H1 (cell line): Measurements from ENCODE around the gene GLMP. TPM values are rescaled to one million over a fixed set of nuclear protein-coding genes. Genes with fewer than 3 reads are reported as not detected.

Source experiments
- CTCF ChIA-PET: fragments of 300-600 bp; sonication (Branson Sonifier 250); formaldehyde crosslinking; loops from one replicate; lab custom pipeline; 2021; ENCODE audit not compliant: partially characterized antibody; lab: Charles Lee
- POLR2A ChIA-PET: fragments of 300-600 bp; sonication (Branson Sonifier 250); formaldehyde crosslinking; loops from one replicate; lab custom pipeline; 2021; ENCODE audit warnings: inconsistent platforms; ENCODE audit not compliant: partially characterized antibody; lab: Charles Lee
- DNase-seq, 2 experiments: peaks; one replicate each; pipeline versions ENCODE4 v3.0.0 to v3.0.0-alpha.2; 2010 to 2022; ENCODE audit warnings: low spot score in 2 of 2, low read depth in 1 of 2, mixed read lengths in 1 of 2
- FAIRE-seq: peaks from 2 replicates; lab custom pipeline; 2011; peaks lifted over from hg19 to GRCh38; lab: Jason Lieb, UNC
- H2AFZ ChIP-seq: 2 replicates; pipeline ENCODE4 v1.8.1; 2012; ENCODE audit warnings: low read length, inconsistent platforms
- H2AK5ac ChIP-seq: 2 replicates; pipeline ENCODE4 v1.6.1; 2013; ENCODE audit warnings: low read depth, low read length
- H2BK120ac ChIP-seq: replicated peaks from 2 replicates; pipeline ENCODE3; 2013; ENCODE audit warnings: low read depth, low read length, inconsistent platforms
- H2BK12ac ChIP-seq: 2 replicates; pipeline ENCODE4 v1.6.1; 2013; ENCODE audit warnings: low read depth, low read length
- H2BK15ac ChIP-seq: 2 replicates; pipeline ENCODE4 v1.6.1; 2013; ENCODE audit warnings: low read length
- H2BK20ac ChIP-seq: 2 replicates; pipeline ENCODE4 v1.6.1; 2013; ENCODE audit warnings: low read length
- H2BK5ac ChIP-seq: 2 replicates; pipeline ENCODE4 v1.6.1; 2013; ENCODE audit warnings: low read depth, low read length
- H3K14ac ChIP-seq: 2 replicates; pipeline ENCODE4 v1.6.1; 2013; ENCODE audit warnings: inconsistent platforms; ENCODE audit not compliant: insufficient read length
- H3K18ac ChIP-seq: 2 replicates; pipeline ENCODE4 v1.6.1; 2013; ENCODE audit warnings: low read length; ENCODE audit errors: extremely low read depth
- H3K23ac ChIP-seq: 2 replicates; pipeline ENCODE4 v1.6.1; 2013; ENCODE audit warnings: inconsistent platforms; ENCODE audit not compliant: insufficient read length
- H3K23me2 ChIP-seq: 2 replicates; pipeline ENCODE4 v1.6.1; 2013; ENCODE audit warnings: low read depth, low read length
- H3K27ac ChIP-seq: 2 replicates; pipeline ENCODE4 v1.6.1; 2011; ENCODE audit warnings: low read depth, low read length, inconsistent platforms
- H3K27me3 ChIP-seq, 4 experiments: replicated peaks in 1 of 4; 1 replicate in 1 of 4; 2 replicates in 3 of 4; pipeline versions ENCODE4 v1.6.1 to v1.8.1; 2011 to 2013; ENCODE audit warnings: low read length in 3 of 4, mild to moderate bottlenecking in 3 of 4, inconsistent platforms in 2 of 4, mixed read lengths in 2 of 4, moderate library complexity in 1 of 4; ENCODE audit not compliant: control insufficient read depth in 3 of 4, insufficient read depth in 3 of 4; ENCODE audit errors: extremely low read depth in 1 of 4
- H3K36me3 ChIP-seq, 4 experiments: 2 replicates each; pipeline versions ENCODE4 v1.6.1 to v1.8.1; 2011 to 2013; ENCODE audit warnings: mild to moderate bottlenecking in 4 of 4, low read length in 3 of 4, moderate library complexity in 2 of 4, control low read depth in 1 of 4, inconsistent platforms in 1 of 4; ENCODE audit not compliant: insufficient read depth in 4 of 4, control insufficient read depth in 2 of 4
- H3K4ac ChIP-seq: replicated peaks from 2 replicates; pipeline ENCODE3; 2013; ENCODE audit warnings: low read length, low read depth, mixed read lengths, inconsistent platforms; ENCODE audit not compliant: insufficient read length
- H3K4me1 ChIP-seq, 4 experiments: replicated peaks in 1 of 4; 1 replicate in 1 of 4; 2 replicates in 3 of 4; pipeline versions ENCODE4 v1.6.1 to v1.8.1; 2011 to 2013; ENCODE audit warnings: low read length in 3 of 4, inconsistent platforms in 2 of 4, mixed read lengths in 1 of 4; ENCODE audit not compliant: insufficient read depth in 4 of 4, control insufficient read depth in 3 of 4
- H3K4me2 ChIP-seq, 2 experiments: 2 replicates each; pipeline versions ENCODE4 v1.6.1 to v1.8.1; 2011 to 2013; ENCODE audit warnings: low read depth in 2 of 2, low read length in 2 of 2, control low read depth in 1 of 2, inconsistent platforms in 1 of 2, mild to moderate bottlenecking in 1 of 2; ENCODE audit not compliant: insufficient read depth in 1 of 2
- H3K4me3 ChIP-seq, 4 experiments: fragments of 200-600, 300-600 bp in 1 of 4; sonication (generic), shearing (Covaris generic), sonication (Bioruptor Twin) in 1 of 4; 2 replicates each; pipeline versions ENCODE4 v1.5.1 to v1.8.1; 2011 to 2016; ENCODE audit warnings: low read length in 4 of 4, low read depth in 3 of 4, control low read depth in 2 of 4, inconsistent platforms in 2 of 4, mild to moderate bottlenecking in 2 of 4, mixed read lengths in 1 of 4, moderate library complexity in 1 of 4; ENCODE audit not compliant: insufficient read depth in 2 of 4; ENCODE audit errors: extremely low read depth in 1 of 4
- H3K56ac ChIP-seq: replicated peaks from 2 replicates; pipeline ENCODE3; 2013; ENCODE audit warnings: low read depth, mild to moderate bottlenecking, mixed read lengths, low read length, inconsistent platforms; ENCODE audit not compliant: insufficient read length
- H3K79me1 ChIP-seq: 2 replicates; pipeline ENCODE4 v1.6.1; 2013; ENCODE audit warnings: low read depth, low read length, control low read depth
- H3K79me2 ChIP-seq, 2 experiments: 2 replicates each; pipeline versions ENCODE4 v1.6.1 to v1.8.1; 2012 to 2013; ENCODE audit warnings: low read length in 2 of 2, mild to moderate bottlenecking in 2 of 2, inconsistent platforms in 1 of 2; ENCODE audit not compliant: insufficient read depth in 2 of 2, control insufficient read depth in 1 of 2
- H3K9ac ChIP-seq, 4 experiments: replicated peaks in 1 of 4; 1 replicate in 1 of 4; 2 replicates in 3 of 4; pipeline versions ENCODE4 v1.6.1 to v1.8.1; 2011 to 2013; ENCODE audit warnings: low read depth in 3 of 4, low read length in 3 of 4, control low read depth in 2 of 4, mild to moderate bottlenecking in 2 of 4, moderate library complexity in 2 of 4, inconsistent platforms in 1 of 4; ENCODE audit errors: extremely low read depth in 1 of 4
- H3K9me3 ChIP-seq, 2 experiments: 2 replicates each; pipeline versions ENCODE4 v1.6.1 to v1.8.1; 2012 to 2013; ENCODE audit warnings: mild to moderate bottlenecking in 2 of 2, moderate library complexity in 2 of 2, control low read depth in 1 of 2, inconsistent platforms in 1 of 2, low read depth in 1 of 2, low read length in 1 of 2, mixed read lengths in 1 of 2; ENCODE audit not compliant: insufficient read depth in 2 of 2
- H4K20me1 ChIP-seq, 2 experiments: replicated peaks in 1 of 2; 2 replicates each; pipeline versions ENCODE3 to v1.8.1; 2011 to 2013; ENCODE audit warnings: inconsistent platforms in 2 of 2, low read length in 2 of 2, mild to moderate bottlenecking in 1 of 2; ENCODE audit not compliant: insufficient read depth in 2 of 2, control insufficient read depth in 1 of 2
- H4K5ac ChIP-seq: 2 replicates; pipeline ENCODE4 v1.6.1; 2013; ENCODE audit warnings: low read length, low read depth, mixed read lengths, inconsistent platforms; ENCODE audit not compliant: insufficient read length
- H4K8ac ChIP-seq: 2 replicates; pipeline ENCODE4 v1.8.0; 2013; ENCODE audit warnings: mild to moderate bottlenecking, moderate library complexity, low read length, inconsistent platforms; ENCODE audit not compliant: insufficient read depth; ENCODE audit errors: extremely low read depth
- H4K91ac ChIP-seq: replicated peaks from 2 replicates; pipeline ENCODE3; 2013; ENCODE audit warnings: low read length, mixed read lengths, inconsistent platforms; ENCODE audit not compliant: insufficient read length
- POU5F1 ChIP-seq: IDR thresholded peaks from 2 replicates; pipeline ENCODE4 v1.6.1; 2011; ENCODE audit warnings: low read depth, mild to moderate bottlenecking, low read length, moderate library complexity
- RAD21 ChIP-seq, 2 experiments: IDR thresholded peaks in 1 of 2; conservative IDR thresholded peaks in 1 of 2; 2 replicates each; pipeline ENCODE4 v1.6.1; 2011; ENCODE audit warnings: low read depth in 2 of 2, low read length in 2 of 2, improper control_type of control experiment in 1 of 2, inconsistent platforms in 1 of 2, mild to moderate bottlenecking in 1 of 2, moderate library complexity in 1 of 2
- WGBS, 2 experiments: shearing (Covaris generic) in 1 of 2; methylation state at CpG; one replicate each; pipeline versions ENCODE4 v1.1.6 to v1.1.7; 2013 to 2015; ENCODE audit warnings: low lambda C conversion rate in 2 of 2, mixed read lengths in 2 of 2, inconsistent platforms in 1 of 2, low coverage in 1 of 2, missing lambda C conversion rate in 1 of 2; ENCODE audit not compliant: insufficient replicate concordance in 2 of 2, insufficient coverage in 1 of 2, insufficient read length in 1 of 2; ENCODE audit errors: extremely low coverage in 1 of 2, missing lambda C conversion rate in 1 of 2; 5-methylcytosine and 5-hydroxymethylcytosine counted together
- polyA plus RNA-seq, 7 experiments: library from polyadenylated mRNA; depleted of rRNA in 3 of 7; stranded (reverse) in 5 of 7; unstranded in 2 of 7; fragments of >200 nt in 5 of 7; fragments of 200-250 nt in 2 of 7; gene quantifications; 1 replicate in 5 of 7; 2 replicates in 1 of 7; 4 replicates in 1 of 7; pipeline versions ENCODE4 v1.2.1 to v1.2.3, GENCODE V29; 2011 to 2013; ENCODE audit warnings: missing spikeins in 2 of 7, mixed read lengths in 2 of 7
- total RNA-seq: library from RNA; stranded (reverse); fragmentation: NEBNext Ultra II Directional; extraction: Animal tissue kit (Norgen Biotek cat#: 25700); gene quantifications from 2 replicates; pipeline ENCODE4 v1.2.1, GENCODE V29; 2021
- TF ChIP-seq, protein P1 (sequence below), 3 experiments: IDR thresholded peaks; 1 replicate in 2 of 3; 2 replicates in 1 of 3; pipeline versions ENCODE4 v1.5.1 to v1.6.1; 2011; ENCODE audit warnings: low read length in 3 of 3, mild to moderate bottlenecking in 3 of 3, inconsistent platforms in 2 of 3, low read depth in 1 of 3, moderate library complexity in 1 of 3; ENCODE audit not compliant: insufficient read depth in 1 of 3; ENCODE audit errors: control extremely low read depth in 1 of 3

GLMP gene
- total and polyA plus RNA-seq, 2 of the 8 experiments (the other 6 are each of a cell fraction or from before 2014, with no cell fraction given) = 48.1 to 59.5 TPM

DNA sequence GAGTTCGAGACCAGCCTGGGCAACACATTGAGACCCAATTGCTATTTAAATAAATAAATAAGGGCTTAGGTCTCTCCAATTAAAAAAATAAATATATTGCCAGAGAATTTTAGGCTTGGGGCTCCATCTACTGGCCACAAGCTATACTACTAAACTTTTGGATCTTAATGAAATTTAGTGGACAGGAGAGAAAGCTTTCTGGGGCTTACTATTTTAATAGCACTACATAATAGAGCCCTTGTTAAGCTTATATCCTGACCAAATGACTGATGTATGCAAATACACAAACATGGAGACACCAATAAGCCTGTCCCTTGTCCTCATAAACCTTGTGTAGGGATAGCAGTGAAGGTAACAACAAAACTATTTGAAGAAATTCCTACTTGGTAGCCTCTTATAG lies 24.2 kb upstream of the GLMP start:
- Histone ChIP-seq H2BK20ac (no peak overlapping the region), H3K23ac (no peak overlapping the region), H3K27ac (no peak overlapping the region), H4K91ac (no peak overlapping the region), H2BK12ac (no peak overlapping the region), H3K79me2 (no peaks in the 10 kb centered on the region), H3K9ac (no peak overlapping the region), H3K27me3 (no peaks in the 10 kb centered on the region), H3K4me2 (no peak overlapping the region), H2AFZ (no peak overlapping the region), H2BK5ac (no peak overlapping the region), H4K20me1 (peaks cover 0 to 4% of the 10 kb centered on the region in 2 experiments), H3K18ac (no peak overlapping the region), H3K56ac (no peak overlapping the region), H3K4ac (no peak overlapping the region), H3K14ac (no peak overlapping the region), H2AK5ac (no peak overlapping the region), H3K4me3 (no peak overlapping the region), H2BK120ac (no peak overlapping the region)
- ChIA-PET POLR2A (interaction anchor here (0.6 to 3.9 kb wide), 11 partner anchors 10 to 107 kb away, joined by 3 to 16 read pairs (median 4); partner anchors contain the start of genes PMF1 and TMEM79), CTCF (interaction anchor here (0.5 to 4.0 kb wide), 24 partner anchors 11 to 345 kb away, joined by 3 to 30 read pairs (median 5); partner anchors contain the start of genes CCT3, PAQR6, SMG5 and TSACC)
- FAIRE-seq = no peak
- DNase-seq = no peak
- no peak for TF ChIP-seq POU5F1
- peak in 1 of 2 experiments; percentile 33; a peak in 1 of 4 replicates for TF ChIP-seq RAD21 (IDR thresholded peaks at IDR 0.05 in 1 of 2, conservative IDR thresholded peaks at IDR 0.05 in 1 of 2; ENCODE audit: low read depth in 2 of 2, low read length in 2 of 2)
- TF ChIP-seq, protein P1, sequence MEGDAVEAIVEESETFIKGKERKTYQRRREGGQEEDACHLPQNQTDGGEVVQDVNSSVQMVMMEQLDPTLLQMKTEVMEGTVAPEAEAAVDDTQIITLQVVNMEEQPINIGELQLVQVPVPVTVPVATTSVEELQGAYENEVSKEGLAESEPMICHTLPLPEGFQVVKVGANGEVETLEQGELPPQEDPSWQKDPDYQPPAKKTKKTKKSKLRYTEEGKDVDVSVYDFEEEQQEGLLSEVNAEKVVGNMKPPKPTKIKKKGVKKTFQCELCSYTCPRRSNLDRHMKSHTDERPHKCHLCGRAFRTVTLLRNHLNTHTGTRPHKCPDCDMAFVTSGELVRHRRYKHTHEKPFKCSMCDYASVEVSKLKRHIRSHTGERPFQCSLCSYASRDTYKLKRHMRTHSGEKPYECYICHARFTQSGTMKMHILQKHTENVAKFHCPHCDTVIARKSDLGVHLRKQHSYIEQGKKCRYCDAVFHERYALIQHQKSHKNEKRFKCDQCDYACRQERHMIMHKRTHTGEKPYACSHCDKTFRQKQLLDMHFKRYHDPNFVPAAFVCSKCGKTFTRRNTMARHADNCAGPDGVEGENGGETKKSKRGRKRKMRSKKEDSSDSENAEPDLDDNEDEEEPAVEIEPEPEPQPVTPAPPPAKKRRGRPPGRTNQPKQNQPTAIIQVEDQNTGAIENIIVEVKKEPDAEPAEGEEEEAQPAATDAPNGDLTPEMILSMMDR (IDR thresholded peaks at IDR 0.05; ENCODE audit: control extremely low read depth in 1 of 3, insufficient read depth in 1 of 3, low read depth in 1 of 3, low read length in 3 of 3) = peak in 1 of 3 experiments; percentile 15; a peak in 2 of 4 replicates
- TF ChIP-seq, all 59 proteins: peak for 2
- Histone ChIP-seq H3K79me1 (no peaks in the 10 kb centered on the region), H3K23me2 (no peaks in the 10 kb centered on the region), H3K4me1 (no peaks in the 10 kb centered on the region), H4K8ac (no peak overlapping the region), H3K9me3 (no peaks in the 10 kb centered on the region), H4K5ac (no peak overlapping the region), H2BK15ac (no peak overlapping the region), H3K36me3 (peaks cover 56 to 97% (median 80%) of the 10 kb centered on the region in 4 experiments)
- WGBS, 2 experiments = 80% methylated on average over 1 of the region's 1 CpG; no CpG with 5 or more reads in 1 of the 2 experiments
